GM21737 (cell line): Measurements from ENCODE around the gene PLEKHM3.
"Not testable (repeated sequence)": the region's sequence is repeated elsewhere in the genome, so short reads cannot be mapped to it uniquely, and the experiment has no call there.

Experiments
- ATAC-seq: cut with Tn5 transposase; IDR thresholded peaks from one replicate; pipeline ENCODE4 v1.9.1; 2021; ENCODE audit warnings: mild to moderate bottlenecking, moderate library complexity; ENCODE audit not compliant: unreplicated experiment

Gene PLEKHM3

GRCh38 chr2:208037564-208038487 lies 12.5 kb upstream of the PLEKHM3 start:
- no peak for ATAC-seq

- ATAC-seq = no peak
Measured at GRCh38 chr2:208036357-208036756, 11.0 kb upstream of the PLEKHM3 start.

DNA sequence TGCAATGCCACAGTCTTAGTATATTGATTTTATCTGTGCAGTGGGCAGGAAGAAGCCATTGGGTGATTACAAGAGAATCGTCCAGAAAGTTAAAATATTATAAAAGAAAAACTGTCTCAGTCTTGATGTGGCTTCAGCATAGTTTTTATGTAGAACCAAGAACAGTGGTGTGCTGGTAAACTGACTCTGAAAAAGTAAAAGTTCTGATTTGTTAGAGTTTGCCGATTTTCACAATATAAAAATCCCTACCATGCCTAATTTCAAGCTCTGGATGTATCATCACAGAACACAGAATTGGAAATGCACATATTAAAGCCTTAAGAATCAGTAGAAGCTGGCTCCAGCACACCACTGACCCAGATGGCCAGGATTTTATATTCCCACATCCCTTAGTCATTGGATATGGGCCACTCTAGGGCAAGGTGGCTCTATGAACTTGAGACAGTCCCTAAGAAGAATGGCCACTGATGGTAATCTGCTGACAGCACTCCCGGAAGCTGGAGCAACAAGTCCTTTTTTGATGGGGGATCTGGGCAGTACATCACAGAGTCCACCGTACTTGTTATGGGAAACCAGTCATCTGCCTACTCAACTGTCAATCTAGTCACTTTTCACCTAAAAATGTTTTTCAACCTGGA lies 9.3 kb upstream of the PLEKHM3 start:
- no peak for ATAC-seq

DNA sequence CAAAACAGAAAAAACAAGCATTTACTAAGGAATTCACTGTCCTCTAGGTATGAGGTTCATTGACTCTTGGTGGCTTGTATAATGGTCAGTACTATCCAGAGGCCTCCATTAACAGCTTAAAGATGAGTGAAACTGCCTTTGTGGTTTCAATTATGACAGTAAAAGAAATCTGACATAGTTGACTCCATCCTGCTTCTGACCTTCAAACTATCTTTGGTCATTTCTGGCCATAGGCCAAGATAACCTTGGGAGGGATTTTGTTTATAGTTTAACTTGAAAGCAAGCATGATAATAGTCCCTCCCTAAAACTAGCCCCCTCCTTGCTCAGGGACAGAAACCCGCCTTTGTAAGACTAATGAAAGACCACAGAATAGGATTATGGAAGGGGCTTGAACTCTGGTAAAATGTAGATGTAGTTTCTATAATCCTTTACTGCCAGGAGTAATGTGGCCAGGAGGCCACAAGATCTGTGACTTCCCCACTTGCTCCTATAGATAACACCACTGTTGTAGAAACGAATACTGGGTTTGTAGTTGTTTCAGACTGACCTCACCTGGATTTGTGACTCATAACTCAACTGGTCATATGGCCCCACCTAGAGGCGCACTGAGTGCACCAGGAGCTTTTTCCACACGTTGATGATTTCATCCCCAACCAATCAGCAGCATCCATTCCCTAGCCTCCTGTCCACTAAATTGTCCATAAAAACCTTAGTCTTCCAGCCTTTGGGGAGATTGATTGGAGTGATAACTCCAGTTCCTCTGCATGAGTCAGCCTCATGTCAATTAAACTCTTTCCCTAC lies 8.6 kb upstream of the PLEKHM3 start:
- peak; percentile 81 for ATAC-seq

- no peak for ATAC-seq
Measured at GRCh38 chr2:208031608-208032019, 6.3 kb upstream of the PLEKHM3 start.

DNA sequence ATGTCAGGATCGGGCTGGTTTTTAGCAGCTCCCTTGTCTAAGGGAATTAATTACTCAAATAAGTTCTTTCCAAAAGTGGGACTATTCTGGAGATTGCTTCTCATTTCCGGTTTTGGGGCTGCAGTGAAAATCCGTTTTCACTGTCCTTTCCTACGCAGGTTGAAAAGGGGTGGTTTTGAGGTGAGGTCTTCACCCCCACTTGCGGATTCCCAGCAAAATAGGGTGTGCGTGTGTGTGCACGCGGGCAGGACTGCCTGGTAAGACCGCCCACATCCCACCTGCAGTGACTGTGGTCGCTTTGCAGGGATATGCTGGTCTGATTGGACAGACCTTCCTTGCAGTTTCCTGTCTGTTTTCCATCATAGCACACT lies 472 bp upstream of the PLEKHM3 start:
- no peak for ATAC-seq

DNA sequence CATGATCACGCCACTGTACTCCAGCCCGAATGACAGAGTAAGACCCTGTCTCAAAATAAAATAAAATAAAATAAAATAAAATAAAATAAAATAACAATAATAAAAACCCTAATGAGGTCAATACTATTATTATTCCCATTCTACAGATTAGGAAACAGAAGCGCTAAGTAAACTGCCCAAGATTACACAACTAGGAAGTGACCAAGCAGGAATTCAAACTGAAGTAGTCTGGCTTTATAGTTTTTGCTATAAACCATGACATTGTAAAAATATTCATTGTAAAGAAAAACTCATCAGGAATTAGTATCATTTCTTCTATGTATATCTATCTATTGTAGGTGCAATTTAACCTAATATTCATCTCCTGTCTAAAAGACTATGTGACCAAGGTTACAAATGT lies 1.2 kb downstream of the PLEKHM3 start:
- ATAC-seq = no peak

DNA sequence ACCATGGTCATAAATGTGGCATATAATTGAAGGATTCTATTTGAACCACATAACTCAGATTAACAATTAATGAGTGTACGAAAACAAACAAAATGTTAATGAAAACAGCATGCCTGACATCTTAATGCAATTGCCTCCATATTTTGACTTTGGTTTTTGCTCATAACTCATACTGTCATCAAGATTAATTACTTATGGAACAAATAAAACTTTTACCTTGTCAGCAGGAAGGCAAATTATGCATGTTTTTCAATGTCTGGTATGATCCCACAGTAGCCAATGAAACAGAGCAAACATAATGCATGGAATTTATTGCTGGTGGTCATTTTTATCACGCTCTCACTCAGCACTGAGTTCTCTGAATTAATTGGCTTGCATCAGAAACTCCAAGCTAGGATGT lies 5.1 kb downstream of the PLEKHM3 start:
- ATAC-seq = no peak

DNA sequence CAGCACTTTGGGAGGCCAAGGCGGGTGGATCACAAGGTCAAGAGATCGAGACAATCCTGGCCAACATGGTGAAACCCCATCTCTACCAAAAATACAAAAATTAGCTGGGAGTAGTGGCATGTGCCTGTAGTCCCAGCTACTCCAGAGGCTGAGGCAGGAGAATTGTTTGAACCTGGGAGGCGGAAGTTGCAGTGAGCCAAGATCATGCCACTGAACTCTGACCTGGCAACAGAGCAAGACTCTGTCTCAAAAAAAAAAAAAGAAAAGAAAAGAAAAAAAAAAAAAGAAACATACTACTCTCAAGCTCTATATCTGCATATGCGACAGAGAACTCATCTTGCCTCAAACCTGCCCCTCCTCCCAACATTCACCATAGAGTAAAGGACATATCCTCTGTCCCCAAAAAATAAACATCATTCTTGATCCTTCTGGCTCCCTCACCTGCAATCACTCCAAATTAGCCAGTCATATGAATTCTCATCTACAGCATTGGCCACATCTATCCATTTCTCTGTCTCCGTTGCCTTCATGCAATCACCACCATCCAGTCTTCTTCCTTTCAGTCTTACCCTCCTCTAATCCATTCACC lies 7.1 kb downstream of the PLEKHM3 start:
- ATAC-seq = not testable (repeated sequence)

- no peak for ATAC-seq
Measured at GRCh38 chr2:208017721-208018120, 7.6 kb downstream of the PLEKHM3 start.

GRCh38 chr2:208015475-208015874 lies 9.9 kb downstream of the PLEKHM3 start:
- no peak for ATAC-seq

DNA sequence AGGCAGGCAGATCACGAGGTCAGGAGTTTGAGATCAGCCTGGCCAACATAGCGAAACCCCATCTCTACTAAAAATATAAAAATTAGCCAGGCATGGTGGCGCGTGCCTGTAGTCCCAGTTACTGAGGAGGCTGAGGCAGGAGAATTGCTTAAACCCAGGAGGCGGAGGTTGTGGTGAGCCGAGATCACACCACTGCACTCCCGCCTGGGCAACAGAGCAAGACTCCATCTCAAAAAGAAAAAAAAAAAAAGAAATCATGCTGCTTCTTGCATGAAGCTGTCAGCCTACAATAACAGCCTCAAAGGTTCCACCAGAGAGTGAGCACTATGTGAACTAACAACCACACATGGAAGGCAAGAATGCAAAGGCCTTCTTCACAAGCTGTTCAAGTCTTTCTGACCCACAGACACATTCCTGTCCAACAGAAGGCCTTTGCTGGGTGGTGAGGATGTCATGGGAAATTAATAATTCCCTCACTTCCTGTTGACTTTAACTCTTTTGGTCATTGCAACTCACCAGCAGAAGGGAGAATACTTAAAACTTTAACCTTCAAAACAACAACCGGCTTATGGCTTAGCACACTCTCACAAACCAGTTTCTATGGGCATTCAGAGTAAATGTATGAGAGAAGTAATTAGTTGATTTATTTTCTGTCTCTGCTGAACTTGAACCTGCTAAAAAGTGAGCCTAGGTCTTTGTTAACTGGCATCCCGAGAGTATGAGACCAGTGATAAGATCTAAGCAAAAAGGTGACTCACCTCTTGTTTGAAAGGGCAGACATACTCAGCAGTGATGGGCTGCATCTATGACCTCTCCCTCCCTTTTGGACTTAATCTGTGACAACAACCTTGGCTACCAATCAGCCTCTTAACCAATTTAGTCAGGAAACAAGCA lies 11.8 kb downstream of the PLEKHM3 start:
- ATAC-seq = no peak

GRCh38 chr2:208012449-208012848 lies 12.9 kb downstream of the PLEKHM3 start:
- ATAC-seq = no peak

GRCh38 chr2:208010506-208010905 lies 14.8 kb downstream of the PLEKHM3 start:
- ATAC-seq = no peak

GRCh38 chr2:208006833-208007232 lies 18.5 kb downstream of the PLEKHM3 start:
- ATAC-seq = no peak

DNA sequence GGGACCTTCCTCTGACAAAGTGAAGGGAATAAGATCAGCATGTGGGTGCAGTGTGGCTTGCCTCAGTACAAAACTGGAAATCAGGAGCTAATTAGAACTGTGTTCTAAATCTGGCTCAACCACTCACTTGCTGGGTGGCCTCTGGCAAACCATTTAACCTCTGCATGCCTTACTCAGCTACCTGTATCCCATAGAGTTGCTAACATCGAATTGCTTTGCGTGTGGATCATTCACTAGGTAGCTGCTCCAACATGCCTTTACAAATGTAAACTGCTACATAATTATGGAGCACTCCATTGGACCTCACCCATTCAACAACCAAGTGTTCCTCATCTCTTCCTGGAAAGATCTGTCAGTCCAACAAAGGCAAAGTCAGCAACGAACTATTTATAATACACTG lies 19.0 kb downstream of the PLEKHM3 start:
- no peak for ATAC-seq

GRCh38 chr2:208001924-208002323 lies 23.4 kb downstream of the PLEKHM3 start:
- ATAC-seq = no peak

DNA sequence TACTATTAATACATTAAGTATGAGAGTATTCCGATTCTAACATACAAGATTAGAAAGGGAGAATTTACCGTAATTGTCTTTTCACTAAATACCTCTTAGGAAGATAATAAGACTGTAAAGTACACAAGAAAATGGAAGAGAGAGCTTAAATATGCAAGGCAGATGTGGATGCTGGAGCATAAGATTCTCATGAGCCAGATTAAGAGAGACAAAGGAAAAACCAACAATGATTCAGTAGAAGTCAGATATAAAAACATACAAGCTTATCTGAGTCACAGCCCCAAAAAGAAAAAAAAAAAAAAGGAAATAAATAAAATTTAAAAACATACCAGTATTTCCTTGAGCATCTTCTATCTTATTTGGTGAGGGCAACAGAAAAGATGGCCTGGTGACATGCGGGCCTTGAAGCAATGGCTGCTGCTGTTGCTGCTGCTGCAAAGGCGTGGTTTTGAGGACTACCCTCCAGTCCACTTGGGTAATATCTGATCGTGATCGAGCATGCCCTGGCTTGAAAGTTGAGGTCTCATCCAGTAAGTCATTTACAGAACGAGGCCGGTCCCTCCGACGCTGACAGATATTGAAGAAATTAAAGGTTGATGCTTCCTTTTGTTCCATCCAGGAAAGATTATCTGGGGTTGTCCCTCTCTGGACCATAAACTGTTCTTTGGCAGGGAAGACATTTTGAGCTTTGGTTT lies 24.5 kb downstream of the PLEKHM3 start:
- ATAC-seq = no peak

DNA sequence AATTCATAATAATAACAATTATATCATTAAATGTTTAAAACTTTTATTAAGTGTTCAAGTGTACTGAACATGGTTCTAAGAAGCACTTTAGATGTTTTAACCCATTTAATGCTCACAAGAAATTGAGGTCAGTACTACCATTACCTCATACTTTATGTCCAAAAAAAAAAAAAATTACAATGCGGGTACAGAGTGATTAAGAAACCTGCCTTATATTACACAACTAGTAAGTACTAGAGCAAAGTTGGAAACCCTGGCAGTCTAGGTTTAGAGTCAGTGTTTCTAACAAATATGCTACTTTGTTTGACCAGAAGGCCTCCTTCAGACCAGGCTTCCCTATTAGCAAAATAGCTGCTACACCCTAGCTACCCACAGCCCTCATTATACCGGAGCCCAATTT lies 28.5 kb downstream of the PLEKHM3 start:
- ATAC-seq = no peak

GRCh38 chr2:207995887-207996286 lies 29.4 kb downstream of the PLEKHM3 start:
- ATAC-seq = no peak
